ENCODE measurements around the gene ABITRAM.

DNA sequence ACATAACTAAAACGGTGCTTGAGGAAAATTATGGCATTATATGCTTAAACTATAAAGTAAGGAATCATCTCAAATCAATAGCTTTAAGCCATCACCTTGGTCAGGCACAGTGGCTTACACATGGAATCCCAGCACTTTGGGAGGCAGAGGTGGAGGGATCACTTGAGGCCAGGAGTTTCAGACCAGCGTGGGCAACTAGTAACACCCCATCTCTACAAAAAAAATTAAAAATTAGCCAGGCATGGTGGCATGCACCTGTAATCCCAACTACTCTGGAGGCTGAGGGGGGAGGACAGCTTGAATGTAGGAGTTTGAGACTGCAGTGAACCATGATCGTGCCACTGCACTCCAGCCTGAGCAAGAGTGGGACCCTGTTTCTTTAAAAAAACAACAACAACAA lies 49.5 kb upstream of the ABITRAM start:
- TF ChIP-seq POLR2A (IDR thresholded peaks at IDR 0.05): no peak
- TF ChIP-seq, protein P1, sequence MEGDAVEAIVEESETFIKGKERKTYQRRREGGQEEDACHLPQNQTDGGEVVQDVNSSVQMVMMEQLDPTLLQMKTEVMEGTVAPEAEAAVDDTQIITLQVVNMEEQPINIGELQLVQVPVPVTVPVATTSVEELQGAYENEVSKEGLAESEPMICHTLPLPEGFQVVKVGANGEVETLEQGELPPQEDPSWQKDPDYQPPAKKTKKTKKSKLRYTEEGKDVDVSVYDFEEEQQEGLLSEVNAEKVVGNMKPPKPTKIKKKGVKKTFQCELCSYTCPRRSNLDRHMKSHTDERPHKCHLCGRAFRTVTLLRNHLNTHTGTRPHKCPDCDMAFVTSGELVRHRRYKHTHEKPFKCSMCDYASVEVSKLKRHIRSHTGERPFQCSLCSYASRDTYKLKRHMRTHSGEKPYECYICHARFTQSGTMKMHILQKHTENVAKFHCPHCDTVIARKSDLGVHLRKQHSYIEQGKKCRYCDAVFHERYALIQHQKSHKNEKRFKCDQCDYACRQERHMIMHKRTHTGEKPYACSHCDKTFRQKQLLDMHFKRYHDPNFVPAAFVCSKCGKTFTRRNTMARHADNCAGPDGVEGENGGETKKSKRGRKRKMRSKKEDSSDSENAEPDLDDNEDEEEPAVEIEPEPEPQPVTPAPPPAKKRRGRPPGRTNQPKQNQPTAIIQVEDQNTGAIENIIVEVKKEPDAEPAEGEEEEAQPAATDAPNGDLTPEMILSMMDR (IDR thresholded peaks at IDR 0.05): no peak
